ENCODE measurements around the gene IFNAR1.

The IFNAR1 gene

DNA sequence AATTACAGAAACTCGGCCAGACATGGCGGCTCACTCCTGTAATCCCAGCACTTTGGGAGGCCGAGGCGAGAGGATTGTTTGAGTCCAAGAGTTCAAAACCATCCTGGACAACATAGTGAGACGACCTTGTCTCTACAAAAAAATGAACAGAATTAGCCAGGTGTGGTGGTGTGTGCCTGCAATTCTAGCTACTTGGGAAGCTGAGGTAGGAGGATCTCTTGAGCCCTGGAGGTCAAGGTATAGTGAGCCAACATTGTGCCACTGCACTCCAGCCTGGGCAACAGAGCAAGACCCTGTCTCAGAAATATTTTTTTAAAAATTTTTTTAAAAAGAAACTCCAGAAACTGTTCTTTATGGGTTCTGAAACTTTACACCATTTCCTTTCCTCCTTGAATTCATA lies 40.1 kb downstream of the IFNAR1 start:
- no peak for DNase-seq (ENCODE audit: low spot score)
- Histone ChIP-seq H4K91ac (ENCODE audit: low read depth, low read length, poor library complexity) (no peak overlapping the region), H3K4me2 (ENCODE audit: insufficient read depth, low read length, poor library complexity, severe bottlenecking) (no peak overlapping the region), H3K9me3 (replicated peaks in 1 of 2; ENCODE audit: control insufficient read depth in 2 of 2, insufficient read depth in 1 of 2, low read depth in 1 of 2, low read length in 2 of 2) (peaks cover 13 to 25% of the 10 kb centered on the region in 2 donors), H2BK5ac (ENCODE audit: low read length) (no peak overlapping the region), H2BK120ac (ENCODE audit: low read depth, low read length) (no peak overlapping the region), H3K36me3 (replicated peaks in 1 of 2; ENCODE audit: control insufficient read depth in 2 of 2, insufficient read depth in 2 of 2, low read length in 2 of 2) (no peaks in the 10 kb centered on the region), H4K8ac (ENCODE audit: low read depth, low read length) (no peak overlapping the region), H3K79me1 (ENCODE audit: low read depth, low read length) (no peaks in the 10 kb centered on the region), H3K9ac (ENCODE audit: low read depth, low read length, poor library complexity) (no peak overlapping the region), H3K23ac (ENCODE audit: low read depth, low read length, poor library complexity) (no peak overlapping the region), H2AK5ac (ENCODE audit: low read depth, low read length) (no peak overlapping the region), H3K4me1 (ENCODE audit: control insufficient read depth in 2 of 2, insufficient read depth in 1 of 2, low read depth in 1 of 2, low read length in 2 of 2) (no peaks in the 10 kb centered on the region), H3K14ac (ENCODE audit: low read length) (no peak overlapping the region), H3K4me3 (ENCODE audit: low read length in 2 of 2) (no peak overlapping the region), H2BK15ac (ENCODE audit: low read length) (no peak overlapping the region), H3K4ac (ENCODE audit: low read length) (no peak overlapping the region), H3K18ac (ENCODE audit: low read length) (no peak overlapping the region), H3K27ac (replicated peaks; ENCODE audit: low read length) (no peak overlapping the region), H2AFZ (ENCODE audit: low read length) (no peak overlapping the region), H2BK12ac (ENCODE audit: low read length) (no peak overlapping the region), H3K27me3 (ENCODE audit: control insufficient read depth in 3 of 3, insufficient read depth in 3 of 3, low read depth in 1 of 3, low read length in 3 of 3) (no peaks in the 10 kb centered on the region)
- WGBS, 2 donors (ENCODE audit: extremely low coverage in 2 of 2, insufficient read length in 2 of 2, insufficient replicate concordance in 1 of 2): no CpG with 5 or more reads among the region's 5 CpGs

DNA sequence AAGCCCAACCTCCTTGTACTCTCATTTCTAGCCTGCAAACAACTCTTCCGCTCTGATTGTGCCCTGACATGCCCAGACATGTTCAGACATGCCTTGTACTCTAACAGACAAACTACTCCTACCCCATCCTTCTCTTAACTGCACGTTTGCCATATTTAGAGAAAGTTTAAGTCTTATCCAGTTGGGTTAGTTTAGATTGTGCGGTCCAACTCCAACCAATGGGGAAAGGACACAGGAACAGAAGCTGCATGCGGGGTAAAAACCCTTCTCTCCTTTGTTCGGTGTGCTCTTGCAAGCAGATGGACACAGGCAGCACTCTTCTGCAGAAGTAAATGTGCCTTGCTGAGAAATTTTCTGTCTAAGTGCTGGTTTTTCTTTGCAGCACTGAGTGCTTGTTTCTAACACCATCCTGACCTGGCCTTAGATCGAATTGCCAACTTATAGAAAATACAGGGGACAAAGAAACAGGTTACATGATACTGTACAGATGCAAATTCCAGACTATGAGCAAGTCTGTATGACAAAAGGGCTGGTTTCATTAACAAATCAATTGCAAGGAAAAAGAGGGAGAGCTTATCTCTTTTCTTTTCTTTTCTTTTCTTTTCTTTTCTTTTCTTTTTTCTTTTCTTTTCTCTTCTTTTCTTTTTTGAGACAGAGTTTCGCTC lies 42.7 kb downstream of the IFNAR1 start:
- Histone ChIP-seq H3K14ac (ENCODE audit: low read length) (no peak overlapping the region), H2AFZ (ENCODE audit: low read length) (no peak overlapping the region), H2AK5ac (ENCODE audit: low read depth, low read length) (no peak overlapping the region), H3K4ac (ENCODE audit: low read length) (no peak overlapping the region), H3K9me3 (replicated peaks in 1 of 2; ENCODE audit: control insufficient read depth in 2 of 2, insufficient read depth in 1 of 2, low read depth in 1 of 2, low read length in 2 of 2) (peaks cover 13 to 25% of the 10 kb centered on the region in 2 donors), H3K4me1 (ENCODE audit: control insufficient read depth in 2 of 2, insufficient read depth in 1 of 2, low read depth in 1 of 2, low read length in 2 of 2) (no peaks in the 10 kb centered on the region), H3K4me3 (ENCODE audit: low read length in 2 of 2) (no peak overlapping the region), H4K91ac (ENCODE audit: low read depth, low read length, poor library complexity) (no peak overlapping the region), H3K27me3 (ENCODE audit: control insufficient read depth in 3 of 3, insufficient read depth in 3 of 3, low read depth in 1 of 3, low read length in 3 of 3) (no peaks in the 10 kb centered on the region), H3K79me1 (ENCODE audit: low read depth, low read length) (no peaks in the 10 kb centered on the region), H2BK5ac (ENCODE audit: low read length) (no peak overlapping the region), H4K8ac (ENCODE audit: low read depth, low read length) (no peak overlapping the region), H3K18ac (ENCODE audit: low read length) (no peak overlapping the region), H3K4me2 (ENCODE audit: insufficient read depth, low read length, poor library complexity, severe bottlenecking) (no peak overlapping the region), H3K23ac (ENCODE audit: low read depth, low read length, poor library complexity) (no peak overlapping the region), H3K36me3 (replicated peaks in 1 of 2; ENCODE audit: control insufficient read depth in 2 of 2, insufficient read depth in 2 of 2, low read length in 2 of 2) (no peaks in the 10 kb centered on the region), H2BK15ac (ENCODE audit: low read length) (no peak overlapping the region), H2BK120ac (ENCODE audit: low read depth, low read length) (no peak overlapping the region), H2BK12ac (ENCODE audit: low read length) (no peak overlapping the region), H3K9ac (ENCODE audit: low read depth, low read length, poor library complexity) (no peak overlapping the region), H3K27ac (replicated peaks; ENCODE audit: low read length) (no peak overlapping the region)
- WGBS, 2 donors (ENCODE audit: extremely low coverage in 2 of 2, insufficient read length in 2 of 2, insufficient replicate concordance in 1 of 2): no CpG with 5 or more reads among the region's 7 CpGs
- DNase-seq (ENCODE audit: low spot score): no peak

DNA sequence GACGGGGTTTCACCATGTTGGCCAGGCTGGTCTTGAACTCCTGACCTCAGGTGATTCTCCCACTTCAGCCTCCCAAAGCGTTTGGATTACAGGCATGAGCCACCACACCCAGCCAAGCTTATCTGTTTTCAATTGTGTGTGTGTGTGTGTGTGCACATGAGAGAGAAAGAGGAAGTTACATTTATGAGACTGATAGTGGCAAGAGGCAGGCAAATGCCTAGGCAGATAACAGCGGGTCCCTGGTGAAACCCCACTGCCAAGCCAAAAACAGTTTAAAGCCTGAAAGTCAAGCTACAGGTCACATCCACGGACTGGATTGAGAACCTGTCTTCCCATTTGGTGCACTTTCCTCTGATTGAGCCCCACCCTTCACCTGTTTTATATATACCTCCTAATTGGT lies 43.4 kb downstream of the IFNAR1 start:
- Histone ChIP-seq H3K4me1 (ENCODE audit: control insufficient read depth in 2 of 2, insufficient read depth in 1 of 2, low read depth in 1 of 2, low read length in 2 of 2) (no peaks in the 10 kb centered on the region), H3K27ac (replicated peaks; ENCODE audit: low read length) (no peak overlapping the region), H2BK15ac (ENCODE audit: low read length) (no peak overlapping the region), H3K9me3 (replicated peaks in 1 of 2; ENCODE audit: control insufficient read depth in 2 of 2, insufficient read depth in 1 of 2, low read depth in 1 of 2, low read length in 2 of 2) (peaks cover 13 to 25% of the 10 kb centered on the region in 2 donors), H3K27me3 (ENCODE audit: control insufficient read depth in 3 of 3, insufficient read depth in 3 of 3, low read depth in 1 of 3, low read length in 3 of 3) (no peaks in the 10 kb centered on the region), H2AK5ac (ENCODE audit: low read depth, low read length) (no peak overlapping the region), H3K14ac (ENCODE audit: low read length) (no peak overlapping the region), H2BK120ac (ENCODE audit: low read depth, low read length) (no peak overlapping the region), H3K23ac (ENCODE audit: low read depth, low read length, poor library complexity) (no peak overlapping the region), H3K79me1 (ENCODE audit: low read depth, low read length) (no peaks in the 10 kb centered on the region), H3K36me3 (replicated peaks in 1 of 2; ENCODE audit: control insufficient read depth in 2 of 2, insufficient read depth in 2 of 2, low read length in 2 of 2) (no peaks in the 10 kb centered on the region), H4K8ac (ENCODE audit: low read depth, low read length) (no peak overlapping the region), H2BK12ac (ENCODE audit: low read length) (no peak overlapping the region), H3K4me2 (ENCODE audit: insufficient read depth, low read length, poor library complexity, severe bottlenecking) (no peak overlapping the region), H4K91ac (ENCODE audit: low read depth, low read length, poor library complexity) (no peak overlapping the region), H3K9ac (ENCODE audit: low read depth, low read length, poor library complexity) (no peak overlapping the region), H3K18ac (ENCODE audit: low read length) (no peak overlapping the region), H3K4ac (ENCODE audit: low read length) (no peak overlapping the region), H2AFZ (ENCODE audit: low read length) (no peak overlapping the region), H3K4me3 (ENCODE audit: low read length in 2 of 2) (no peak overlapping the region), H2BK5ac (ENCODE audit: low read length) (peak overlapping the region; percentile 60)
- DNase-seq (ENCODE audit: low spot score): no peak
- WGBS, 2 donors (ENCODE audit: extremely low coverage in 2 of 2, insufficient read length in 2 of 2, insufficient replicate concordance in 1 of 2): no CpG with 5 or more reads among the region's 4 CpGs

DNA sequence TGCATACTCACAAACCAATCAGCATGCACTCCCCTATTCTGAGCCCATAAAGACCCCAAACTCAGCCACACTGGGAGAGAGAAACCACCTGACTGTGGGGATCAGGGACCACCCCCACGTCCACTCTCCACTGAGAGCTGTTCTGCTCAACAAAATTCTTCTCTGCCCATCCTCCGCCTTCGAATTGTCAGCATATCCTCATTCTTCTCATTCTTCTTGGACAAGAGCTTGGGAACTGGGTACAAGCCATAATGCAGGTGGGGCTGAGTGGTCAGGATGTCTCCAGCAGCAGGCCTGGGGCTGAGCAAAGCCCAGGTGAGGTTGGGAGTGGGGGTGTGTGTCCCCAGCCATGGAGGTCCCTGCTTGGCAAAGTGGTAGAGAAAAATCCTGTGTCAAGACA lies 43.8 kb downstream of the IFNAR1 start:
- Histone ChIP-seq H2BK12ac (ENCODE audit: low read length) (no peak overlapping the region), H3K79me1 (ENCODE audit: low read depth, low read length) (no peaks in the 10 kb centered on the region), H2BK5ac (ENCODE audit: low read length) (peak overlapping the region; percentile 60), H3K23ac (ENCODE audit: low read depth, low read length, poor library complexity) (no peak overlapping the region), H3K27me3 (ENCODE audit: control insufficient read depth in 3 of 3, insufficient read depth in 3 of 3, low read depth in 1 of 3, low read length in 3 of 3) (no peaks in the 10 kb centered on the region), H2AFZ (ENCODE audit: low read length) (no peak overlapping the region), H2BK15ac (ENCODE audit: low read length) (no peak overlapping the region), H3K4me1 (ENCODE audit: control insufficient read depth in 2 of 2, insufficient read depth in 1 of 2, low read depth in 1 of 2, low read length in 2 of 2) (no peaks in the 10 kb centered on the region), H4K8ac (ENCODE audit: low read depth, low read length) (no peak overlapping the region), H2BK120ac (ENCODE audit: low read depth, low read length) (no peak overlapping the region), H3K14ac (ENCODE audit: low read length) (no peak overlapping the region), H3K4me3 (ENCODE audit: low read length in 2 of 2) (no peak overlapping the region), H3K9me3 (replicated peaks in 1 of 2; ENCODE audit: control insufficient read depth in 2 of 2, insufficient read depth in 1 of 2, low read depth in 1 of 2, low read length in 2 of 2) (peaks cover 13 to 25% of the 10 kb centered on the region in 2 donors), H3K4ac (ENCODE audit: low read length) (no peak overlapping the region), H2AK5ac (ENCODE audit: low read depth, low read length) (no peak overlapping the region), H3K4me2 (ENCODE audit: insufficient read depth, low read length, poor library complexity, severe bottlenecking) (no peak overlapping the region), H4K91ac (ENCODE audit: low read depth, low read length, poor library complexity) (no peak overlapping the region), H3K18ac (ENCODE audit: low read length) (no peak overlapping the region), H3K9ac (ENCODE audit: low read depth, low read length, poor library complexity) (no peak overlapping the region), H3K36me3 (replicated peaks in 1 of 2; ENCODE audit: control insufficient read depth in 2 of 2, insufficient read depth in 2 of 2, low read length in 2 of 2) (no peaks in the 10 kb centered on the region), H3K27ac (replicated peaks; ENCODE audit: low read length) (no peak overlapping the region)
- no CpG with 5 or more reads among the region's 3 CpGs for WGBS, 2 donors (ENCODE audit: extremely low coverage in 2 of 2, insufficient read length in 2 of 2, insufficient replicate concordance in 1 of 2)
- no peak for DNase-seq (ENCODE audit: low spot score)

Measured in neuronal stem cell (in vitro differentiated cells).